ENCODE data around the gene PABPN1L. TPM values are rescaled to one million over a fixed set of nuclear protein-coding genes. Genes with fewer than 3 reads are reported as not detected.

PABPN1L gene
- total and polyA plus RNA-seq, 2 experiments from 2014 or later = not detected

DNA sequence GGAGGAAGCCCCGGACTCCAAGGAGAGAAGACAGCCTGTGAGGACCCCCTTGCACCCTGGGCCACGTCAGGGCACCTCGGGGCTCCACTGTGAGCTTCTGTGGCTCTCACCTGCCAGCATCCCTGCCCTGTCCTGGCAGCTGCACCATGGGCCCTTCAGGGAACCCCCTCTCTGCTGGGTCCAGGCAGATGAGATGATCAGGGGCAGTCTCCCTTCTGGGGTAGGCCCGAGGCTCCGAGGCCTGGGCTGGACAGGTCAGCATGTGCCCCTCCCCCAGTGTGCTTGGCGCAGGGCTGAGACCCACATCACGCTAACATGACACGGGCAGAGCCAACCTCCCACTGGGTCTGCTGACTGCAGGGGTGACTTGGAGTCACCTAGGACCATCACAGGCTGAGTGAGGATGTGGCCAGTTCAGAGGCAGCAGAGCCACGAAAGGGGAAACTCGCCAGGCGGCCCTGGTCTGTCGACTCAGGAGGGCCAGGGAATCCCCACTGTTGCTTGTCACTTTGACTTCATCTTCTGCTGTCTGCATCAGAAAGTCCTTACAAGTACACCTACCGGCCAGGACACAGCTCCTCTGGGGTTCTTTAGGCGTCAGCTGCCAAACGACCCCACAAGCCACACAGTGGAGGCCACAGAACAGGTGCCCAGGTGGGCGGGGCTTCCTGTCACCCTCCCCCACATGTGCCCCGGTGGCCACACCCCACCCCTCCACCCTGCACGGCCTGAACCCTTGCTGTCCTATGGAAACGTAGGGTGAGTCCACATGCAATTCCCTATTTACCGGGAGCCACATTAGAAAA, 12.0 kb downstream of the PABPN1L start (continued):
- TF ChIP-seq CREB1 (CRISPR knock-in tag; IDR thresholded peaks at IDR 0.05; ENCODE audit: low read depth) = no peak
- TF ChIP-seq EZH2 (IDR thresholded peaks at IDR 0.05; ENCODE audit: low read depth, unreplicated experiment) = no peak

- H3K27me3 ChIP-seq (ENCODE audit: insufficient read depth) = no peaks in the 10 kb centered on the region
- no peaks in the 10 kb centered on the region; the same call in 1 of the 2 replicates for H3K4me1 ChIP-seq (ENCODE audit: insufficient read depth)
- H3K79me2 ChIP-seq (replicated peaks; ENCODE audit: insufficient read depth) = peaks cover 18% of the 10 kb centered on the region
- no peak overlapping the region for H3K4me3 ChIP-seq
- 0 out of 2 replicates have a peak, but pooled peaks cover 3% of the 10 kb centered on the region for H3F3A ChIP-seq (replicated peaks; ENCODE audit: low read depth)
- TF ChIP-seq EZH2 (IDR thresholded peaks at IDR 0.05; ENCODE audit: low read depth, unreplicated experiment) = no peak
- H3K4me2 ChIP-seq = no peak overlapping the region
- no peaks in the 10 kb centered on the region for H3K36me3 ChIP-seq (ENCODE audit: insufficient read depth)
- DNase-seq (ENCODE audit: low spot score) (no peak), ATAC-seq (no peak)
- no peaks in the 10 kb centered on the region for H3K9me2 ChIP-seq (ENCODE audit: insufficient read depth)
- H3K27ac Mint-ChIP-seq = no peak overlapping the region
- peaks cover 7% of the 10 kb centered on the region; the same call in 1 of the 2 replicates for H4K20me1 ChIP-seq (replicated peaks; ENCODE audit: insufficient read depth)
- no peak overlapping the region for H2AFZ ChIP-seq
- peaks cover 12% of the 10 kb centered on the region for H3K9me3 Mint-ChIP-seq
- peaks cover 8% of the 10 kb centered on the region for H3K27me3 Mint-ChIP-seq (ENCODE audit: insufficient read depth, low read depth, poor library complexity)
- H3K27ac ChIP-seq (ENCODE audit: low read depth) = no peak overlapping the region
- H3K4me3 Mint-ChIP-seq = no peak overlapping the region
- peaks cover 19% of the 10 kb centered on the region for H3K4me1 Mint-ChIP-seq
- peaks cover 28% of the 10 kb centered on the region for H3K36me3 Mint-ChIP-seq (ENCODE audit: low read depth)
Observed at GRCh38 chr16:88853325-88853941, 13.0 kb downstream of the PABPN1L start.

GRCh38 chr16:88851616-88852015, 14.8 kb downstream of the PABPN1L start:
- H3K79me2 ChIP-seq (replicated peaks; ENCODE audit: insufficient read depth) = peaks cover 5% of the 10 kb centered on the region; the same call in 1 of the 2 replicates
- Mint-ChIP-seq H3K9me3 (peaks cover 12% of the 10 kb centered on the region; the same call in 2 of the 3 replicates), H3K27me3 (ENCODE audit: insufficient read depth, low read depth, poor library complexity) (peaks cover 6% of the 10 kb centered on the region), H3K4me3 (no peak overlapping the region), H3K27ac (no peak overlapping the region), H3K4me1 (peaks cover 12% of the 10 kb centered on the region), H3K36me3 (ENCODE audit: low read depth) (peaks cover 22% of the 10 kb centered on the region)
- H3K4me3 ChIP-seq = no peak overlapping the region
- ATAC-seq = no peak
- no peaks in the 10 kb centered on the region for H3K9me2 ChIP-seq (ENCODE audit: insufficient read depth)
- no peak overlapping the region for H3K4me2 ChIP-seq
- no peak for DNase-seq (ENCODE audit: low spot score)
- no peaks in the 10 kb centered on the region; the same call in 1 of the 2 replicates for H3K4me1 ChIP-seq (ENCODE audit: insufficient read depth)
- H4K20me1 ChIP-seq (replicated peaks; ENCODE audit: insufficient read depth) = peaks cover 5% of the 10 kb centered on the region; the same call in 1 of the 2 replicates
- 0 out of 2 replicates have a peak, but pooled peaks cover 3% of the 10 kb centered on the region for H3F3A ChIP-seq (replicated peaks; ENCODE audit: low read depth)
- H3K36me3 ChIP-seq (ENCODE audit: insufficient read depth) = no peaks in the 10 kb centered on the region
- H3K27ac ChIP-seq (ENCODE audit: low read depth) = no peak overlapping the region
- H3K27me3 ChIP-seq (ENCODE audit: insufficient read depth) = no peaks in the 10 kb centered on the region
- no peak overlapping the region for H2AFZ ChIP-seq
- TF ChIP-seq JUNB (IDR thresholded peaks at IDR 0.05; ENCODE audit: unreplicated experiment) (no peak), ZNF114 (CRISPR knock-in tag; IDR thresholded peaks at IDR 0.05) (no peak)
- TF ChIP-seq, protein P1, sequence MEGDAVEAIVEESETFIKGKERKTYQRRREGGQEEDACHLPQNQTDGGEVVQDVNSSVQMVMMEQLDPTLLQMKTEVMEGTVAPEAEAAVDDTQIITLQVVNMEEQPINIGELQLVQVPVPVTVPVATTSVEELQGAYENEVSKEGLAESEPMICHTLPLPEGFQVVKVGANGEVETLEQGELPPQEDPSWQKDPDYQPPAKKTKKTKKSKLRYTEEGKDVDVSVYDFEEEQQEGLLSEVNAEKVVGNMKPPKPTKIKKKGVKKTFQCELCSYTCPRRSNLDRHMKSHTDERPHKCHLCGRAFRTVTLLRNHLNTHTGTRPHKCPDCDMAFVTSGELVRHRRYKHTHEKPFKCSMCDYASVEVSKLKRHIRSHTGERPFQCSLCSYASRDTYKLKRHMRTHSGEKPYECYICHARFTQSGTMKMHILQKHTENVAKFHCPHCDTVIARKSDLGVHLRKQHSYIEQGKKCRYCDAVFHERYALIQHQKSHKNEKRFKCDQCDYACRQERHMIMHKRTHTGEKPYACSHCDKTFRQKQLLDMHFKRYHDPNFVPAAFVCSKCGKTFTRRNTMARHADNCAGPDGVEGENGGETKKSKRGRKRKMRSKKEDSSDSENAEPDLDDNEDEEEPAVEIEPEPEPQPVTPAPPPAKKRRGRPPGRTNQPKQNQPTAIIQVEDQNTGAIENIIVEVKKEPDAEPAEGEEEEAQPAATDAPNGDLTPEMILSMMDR (conservative IDR thresholded peaks at IDR 0.05; ENCODE audit: low read depth in 2 of 2) = no peak
- TF ChIP-seq, protein P2, sequence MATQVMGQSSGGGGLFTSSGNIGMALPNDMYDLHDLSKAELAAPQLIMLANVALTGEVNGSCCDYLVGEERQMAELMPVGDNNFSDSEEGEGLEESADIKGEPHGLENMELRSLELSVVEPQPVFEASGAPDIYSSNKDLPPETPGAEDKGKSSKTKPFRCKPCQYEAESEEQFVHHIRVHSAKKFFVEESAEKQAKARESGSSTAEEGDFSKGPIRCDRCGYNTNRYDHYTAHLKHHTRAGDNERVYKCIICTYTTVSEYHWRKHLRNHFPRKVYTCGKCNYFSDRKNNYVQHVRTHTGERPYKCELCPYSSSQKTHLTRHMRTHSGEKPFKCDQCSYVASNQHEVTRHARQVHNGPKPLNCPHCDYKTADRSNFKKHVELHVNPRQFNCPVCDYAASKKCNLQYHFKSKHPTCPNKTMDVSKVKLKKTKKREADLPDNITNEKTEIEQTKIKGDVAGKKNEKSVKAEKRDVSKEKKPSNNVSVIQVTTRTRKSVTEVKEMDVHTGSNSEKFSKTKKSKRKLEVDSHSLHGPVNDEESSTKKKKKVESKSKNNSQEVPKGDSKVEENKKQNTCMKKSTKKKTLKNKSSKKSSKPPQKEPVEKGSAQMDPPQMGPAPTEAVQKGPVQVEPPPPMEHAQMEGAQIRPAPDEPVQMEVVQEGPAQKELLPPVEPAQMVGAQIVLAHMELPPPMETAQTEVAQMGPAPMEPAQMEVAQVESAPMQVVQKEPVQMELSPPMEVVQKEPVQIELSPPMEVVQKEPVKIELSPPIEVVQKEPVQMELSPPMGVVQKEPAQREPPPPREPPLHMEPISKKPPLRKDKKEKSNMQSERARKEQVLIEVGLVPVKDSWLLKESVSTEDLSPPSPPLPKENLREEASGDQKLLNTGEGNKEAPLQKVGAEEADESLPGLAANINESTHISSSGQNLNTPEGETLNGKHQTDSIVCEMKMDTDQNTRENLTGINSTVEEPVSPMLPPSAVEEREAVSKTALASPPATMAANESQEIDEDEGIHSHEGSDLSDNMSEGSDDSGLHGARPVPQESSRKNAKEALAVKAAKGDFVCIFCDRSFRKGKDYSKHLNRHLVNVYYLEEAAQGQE (IDR thresholded peaks at IDR 0.05; ENCODE audit: unreplicated experiment) = no peak

Measured in GM23338 (cell line).